Testis (tissue), 2 donors: Measurements from ENCODE around the gene ZNF254.

ENCODE experiments used
- POLR2A ChIP-seq: fragments of 450-650 bp; IDR thresholded peaks from one replicate; pipeline ENCODE4 v1.6.1; 2017; ENCODE audit warnings: antibody characterized with exemption, mild to moderate bottlenecking, moderate library complexity
- TF ChIP-seq, protein P1 (sequence below), 3 experiments: fragments of 450-650 bp in 2 of 3; fragments of 200-600 bp in 1 of 3; sonication (generic) in 1 of 3; IDR thresholded peaks; one replicate each; pipeline ENCODE4 v1.5.1; 2016 to 2019; ENCODE audit warnings: antibody characterized with exemption in 3 of 3, mild to moderate bottlenecking in 2 of 3, moderate library complexity in 1 of 3

- TF ChIP-seq, protein P1, sequence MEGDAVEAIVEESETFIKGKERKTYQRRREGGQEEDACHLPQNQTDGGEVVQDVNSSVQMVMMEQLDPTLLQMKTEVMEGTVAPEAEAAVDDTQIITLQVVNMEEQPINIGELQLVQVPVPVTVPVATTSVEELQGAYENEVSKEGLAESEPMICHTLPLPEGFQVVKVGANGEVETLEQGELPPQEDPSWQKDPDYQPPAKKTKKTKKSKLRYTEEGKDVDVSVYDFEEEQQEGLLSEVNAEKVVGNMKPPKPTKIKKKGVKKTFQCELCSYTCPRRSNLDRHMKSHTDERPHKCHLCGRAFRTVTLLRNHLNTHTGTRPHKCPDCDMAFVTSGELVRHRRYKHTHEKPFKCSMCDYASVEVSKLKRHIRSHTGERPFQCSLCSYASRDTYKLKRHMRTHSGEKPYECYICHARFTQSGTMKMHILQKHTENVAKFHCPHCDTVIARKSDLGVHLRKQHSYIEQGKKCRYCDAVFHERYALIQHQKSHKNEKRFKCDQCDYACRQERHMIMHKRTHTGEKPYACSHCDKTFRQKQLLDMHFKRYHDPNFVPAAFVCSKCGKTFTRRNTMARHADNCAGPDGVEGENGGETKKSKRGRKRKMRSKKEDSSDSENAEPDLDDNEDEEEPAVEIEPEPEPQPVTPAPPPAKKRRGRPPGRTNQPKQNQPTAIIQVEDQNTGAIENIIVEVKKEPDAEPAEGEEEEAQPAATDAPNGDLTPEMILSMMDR (IDR thresholded peaks at IDR 0.05), result no peak
- TF ChIP-seq POLR2A, result no peak
These were observed 33.4 kb upstream of the ZNF254 start for GRCh38 chr19:24053601-24054000.
